WERI-Rb-1 (cell line): ENCODE data around the gene PROSER3.

Experiments
- DNase-seq: peaks from one replicate; pipeline ENCODE4 v3.0.0-alpha.2; 2020
- H3K27ac ChIP-seq: fragments of 250-450 bp; sonication (Bioruptor Pico); 2 replicates; pipeline ENCODE4 v1.5.1; 2020; ENCODE audit warnings: mild to moderate bottlenecking, moderate library complexity
- H3K27me3 ChIP-seq: fragments of 250-450 bp; sonication (Bioruptor Pico); 2 replicates; pipeline ENCODE4 v1.5.1; 2021; ENCODE audit warnings: mild to moderate bottlenecking, low read depth, moderate library complexity; ENCODE audit not compliant: insufficient read depth, severe bottlenecking
- H3K36me3 ChIP-seq: fragments of 250-450 bp; sonication (Bioruptor Pico); 2 replicates; pipeline ENCODE4 v1.5.1; 2020; ENCODE audit warnings: mild to moderate bottlenecking, moderate library complexity
- H3K4me3 ChIP-seq: 2 replicates; pipeline ENCODE4 v1.5.1; 2011; ENCODE audit warnings: low read depth, mild to moderate bottlenecking, control low read depth, low read length
- H3K9me3 ChIP-seq: fragments of 250-450 bp; sonication (Bioruptor Pico); 2 replicates; pipeline ENCODE4 v1.5.1; 2021; ENCODE audit warnings: mild to moderate bottlenecking, moderate library complexity; ENCODE audit not compliant: severe bottlenecking
- TF ChIP-seq, protein P1 (sequence below): IDR thresholded peaks from 2 replicates; pipeline ENCODE4 v1.5.1; 2011; ENCODE audit warnings: low read depth, mild to moderate bottlenecking, control low read depth, inconsistent platforms, low read length

The PROSER3 gene

DNA sequence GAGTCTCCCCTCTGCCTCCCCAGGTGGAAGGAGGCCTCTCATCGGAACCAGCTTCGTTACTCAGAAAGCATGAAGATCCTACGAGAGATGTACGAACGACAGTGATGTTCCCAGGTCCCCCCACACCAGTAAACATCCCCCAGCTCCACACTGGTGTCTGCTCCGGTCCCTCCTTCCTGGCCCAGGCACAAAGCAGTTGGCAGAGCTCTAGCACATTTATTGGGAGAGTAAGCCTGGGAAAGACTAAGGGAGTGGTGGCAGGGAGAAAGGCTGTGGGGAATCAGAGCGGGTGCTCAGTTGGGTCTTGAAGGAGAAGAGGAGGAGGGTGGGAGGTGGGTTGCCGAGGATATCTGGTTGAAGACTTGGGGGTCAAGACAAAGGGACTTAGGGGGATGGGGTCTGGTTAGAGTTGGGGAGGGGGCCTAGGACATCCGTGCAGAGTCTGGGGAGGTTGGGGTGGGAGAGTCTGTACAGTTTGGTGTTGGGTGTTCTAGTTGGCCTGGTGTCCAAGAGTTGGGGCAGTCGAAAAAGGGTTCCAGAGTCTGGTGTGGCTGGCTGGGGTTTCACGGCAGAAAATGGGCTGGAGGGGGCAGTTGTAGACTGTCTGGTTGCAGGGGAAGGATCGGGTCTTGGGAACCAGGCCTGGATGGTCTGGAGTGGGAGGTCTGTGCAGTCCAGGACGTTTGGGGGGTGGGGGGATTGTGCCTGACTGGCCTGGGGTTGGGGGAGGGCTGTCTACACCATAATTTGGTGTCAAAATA lies 3.4 kb upstream of the PROSER3 start:
- peaks cover 27% of the 10 kb centered on the region for H3K36me3 ChIP-seq
- no peak overlapping the region for H3K4me3 ChIP-seq
- H3K27me3 ChIP-seq, result no peaks in the 10 kb centered on the region
- H3K9me3 ChIP-seq, result no peaks in the 10 kb centered on the region
- DNase-seq, result no peak
- peak overlapping the region; percentile 97 for H3K27ac ChIP-seq
- TF ChIP-seq, protein P1, sequence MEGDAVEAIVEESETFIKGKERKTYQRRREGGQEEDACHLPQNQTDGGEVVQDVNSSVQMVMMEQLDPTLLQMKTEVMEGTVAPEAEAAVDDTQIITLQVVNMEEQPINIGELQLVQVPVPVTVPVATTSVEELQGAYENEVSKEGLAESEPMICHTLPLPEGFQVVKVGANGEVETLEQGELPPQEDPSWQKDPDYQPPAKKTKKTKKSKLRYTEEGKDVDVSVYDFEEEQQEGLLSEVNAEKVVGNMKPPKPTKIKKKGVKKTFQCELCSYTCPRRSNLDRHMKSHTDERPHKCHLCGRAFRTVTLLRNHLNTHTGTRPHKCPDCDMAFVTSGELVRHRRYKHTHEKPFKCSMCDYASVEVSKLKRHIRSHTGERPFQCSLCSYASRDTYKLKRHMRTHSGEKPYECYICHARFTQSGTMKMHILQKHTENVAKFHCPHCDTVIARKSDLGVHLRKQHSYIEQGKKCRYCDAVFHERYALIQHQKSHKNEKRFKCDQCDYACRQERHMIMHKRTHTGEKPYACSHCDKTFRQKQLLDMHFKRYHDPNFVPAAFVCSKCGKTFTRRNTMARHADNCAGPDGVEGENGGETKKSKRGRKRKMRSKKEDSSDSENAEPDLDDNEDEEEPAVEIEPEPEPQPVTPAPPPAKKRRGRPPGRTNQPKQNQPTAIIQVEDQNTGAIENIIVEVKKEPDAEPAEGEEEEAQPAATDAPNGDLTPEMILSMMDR, result no peak

- Histone ChIP-seq H3K27me3 (no peaks in the 10 kb centered on the region), H3K36me3 (peaks cover 33% of the 10 kb centered on the region), H3K9me3 (no peaks in the 10 kb centered on the region), H3K4me3 (peak overlapping the region; percentile 40), H3K27ac (peak overlapping the region; percentile 97)
- peak; percentile 93 for DNase-seq
- TF ChIP-seq, protein P1, result no peak
These were observed 2.8 kb upstream of the PROSER3 start for GRCh38 chr19:35755131-35755549.

DNA sequence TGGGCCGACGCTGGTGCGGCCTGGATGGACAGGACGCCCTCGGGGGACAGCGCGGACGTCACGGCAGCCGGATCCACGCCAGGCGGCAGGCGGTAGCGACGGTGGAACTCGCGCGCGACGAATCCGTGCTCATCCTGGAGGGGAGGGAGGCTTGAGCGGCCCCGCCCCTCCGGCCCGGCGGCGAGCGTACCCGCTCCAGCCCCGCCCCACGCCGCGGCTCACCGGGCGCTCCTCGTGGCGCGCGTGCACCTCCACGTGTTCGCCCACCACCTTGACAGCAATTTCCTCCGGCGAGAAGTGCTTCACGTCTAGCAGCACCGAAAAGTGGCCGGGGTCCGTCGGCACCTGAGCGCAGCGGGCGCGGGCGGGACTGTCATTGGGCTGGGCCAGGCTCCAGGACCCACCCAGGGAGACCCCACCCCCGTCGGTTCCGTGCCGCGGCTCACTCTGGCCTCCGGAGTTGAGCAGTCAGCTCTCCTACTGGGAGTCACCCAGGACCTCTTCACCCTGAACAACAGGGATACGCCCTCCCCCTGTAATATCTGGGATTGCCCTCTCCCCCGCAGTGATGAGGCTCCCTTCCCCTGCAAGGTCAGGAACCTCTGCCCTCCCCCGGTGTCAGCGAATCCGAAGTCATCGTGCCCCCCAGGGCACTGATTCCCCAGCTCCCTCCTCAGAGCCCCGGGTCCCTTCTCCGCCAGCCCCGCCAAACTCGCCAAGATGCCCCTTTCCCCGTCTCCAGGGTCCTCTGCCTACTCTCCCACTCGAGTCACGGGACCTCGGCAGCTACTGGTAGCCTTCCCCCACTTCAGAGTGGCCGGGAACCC lies 2.2 kb upstream of the PROSER3 start:
- Histone ChIP-seq H3K9me3 (no peaks in the 10 kb centered on the region), H3K27me3 (no peaks in the 10 kb centered on the region), H3K36me3 (peaks cover 39% of the 10 kb centered on the region), H3K4me3 (peak overlapping the region; percentile 40), H3K27ac (peak overlapping the region; percentile 97)
- TF ChIP-seq, protein P1, result no peak
- DNase-seq, result no peak

DNA sequence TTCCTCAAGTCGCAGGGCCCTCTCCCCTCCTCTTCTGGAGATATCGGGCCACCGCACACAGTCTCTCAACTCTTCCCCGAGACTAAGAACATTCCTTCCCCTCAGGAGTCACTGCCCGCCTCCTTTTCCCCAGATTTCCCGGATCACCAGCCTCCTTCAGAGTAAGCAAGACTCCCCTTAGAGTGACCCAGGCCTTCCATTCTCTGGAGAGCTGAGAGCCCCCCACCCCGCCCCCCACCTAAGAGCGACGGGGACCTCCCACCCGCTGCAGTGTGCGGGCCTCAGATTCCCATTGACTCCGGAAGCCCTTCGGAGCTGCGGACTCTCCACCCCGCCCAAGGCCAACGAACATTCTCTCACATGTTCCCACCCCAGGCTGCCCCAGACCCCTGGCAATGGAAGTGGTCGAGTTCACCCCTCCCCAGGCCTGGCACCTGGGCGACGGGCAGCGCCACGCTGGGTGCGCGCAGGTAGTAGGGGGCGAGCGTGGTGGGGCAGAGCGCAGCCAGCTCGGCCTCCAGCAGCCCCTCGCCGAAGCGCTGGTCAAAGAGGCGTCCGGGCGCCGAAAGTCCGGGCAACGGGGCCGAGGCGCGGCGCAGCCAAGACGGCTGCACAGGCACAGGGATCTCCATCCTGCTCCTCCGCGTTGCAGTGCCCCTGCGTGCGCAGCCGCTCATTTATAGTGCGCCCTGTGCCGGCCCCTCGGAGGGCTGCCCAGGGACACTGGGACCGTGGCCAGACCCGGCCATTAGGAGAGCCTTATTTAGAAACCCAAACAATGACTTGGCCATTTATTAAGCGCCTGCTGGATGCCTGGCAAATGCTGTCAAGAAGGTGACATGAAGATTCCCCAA lies 1.4 kb upstream of the PROSER3 start, which contains the start of gene HSPB6:
TSS of gene HSPB6 (minus strand) at position 653 of the 854 bp plus-strand sequence. CDS start at position 632, 21 bp downstream.
- H3K4me3 ChIP-seq, result peak within 1 kb of the TSS; percentile 100
- H3K36me3 ChIP-seq, result peaks cover 48% of the 10 kb centered on the region
- DNase-seq, result no peak
- H3K27me3 ChIP-seq, result no peaks in the 10 kb centered on the region
- H3K9me3 ChIP-seq, result no peaks in the 10 kb centered on the region
- H3K27ac ChIP-seq, result peak within 1 kb of the TSS; percentile 97
- TF ChIP-seq, protein P1, result no peak

- Histone ChIP-seq H3K27ac (peak overlapping the region; percentile 97), H3K9me3 (no peaks in the 10 kb centered on the region), H3K27me3 (no peaks in the 10 kb centered on the region), H3K36me3 (peaks cover 54% of the 10 kb centered on the region), H3K4me3 (peak overlapping the region; percentile 100)
- TF ChIP-seq, protein P1, result no peak
- DNase-seq, result peak; percentile 60
These were observed 686 bp upstream of the PROSER3 start for GRCh38 chr19:35757231-35757748.
